ENCODE measurements around the gene TK2. TPM values are rescaled to one million over a fixed set of nuclear protein-coding genes. Genes with fewer than 3 reads are reported as not detected.

TK2 gene
- total and polyA plus RNA-seq, 2 experiments from 2014 or later, result 27.9 to 57.5 TPM

DNA sequence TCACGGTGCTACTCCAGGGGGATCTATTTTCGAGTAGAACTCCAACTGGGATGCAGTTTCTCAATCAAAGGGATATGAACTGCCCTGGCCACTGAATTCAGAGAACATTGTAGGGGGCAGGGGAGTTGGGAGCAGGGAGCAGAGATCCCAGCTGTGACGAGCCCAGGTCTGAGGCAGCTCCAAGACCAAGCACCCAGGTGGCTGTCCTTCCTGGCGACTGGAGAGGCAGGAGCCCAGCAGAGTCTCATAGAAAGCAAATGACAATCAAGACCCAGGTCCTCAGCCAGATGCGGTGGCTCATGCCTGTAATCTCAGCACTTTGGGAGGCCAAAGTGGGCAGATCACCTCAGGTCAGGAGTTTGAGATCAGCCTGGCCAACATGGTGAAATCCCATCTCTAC is 60.1 kb downstream of the TK2 start:
- Histone ChIP-seq H3K36me3 (ENCODE audit: low read depth) (no peaks in the 10 kb centered on the region), H3K4me3 (no peak overlapping the region), H2AFZ (no peak overlapping the region), H3K4me1 (ENCODE audit: insufficient read depth) (peaks cover 10% of the 10 kb centered on the region), H3K4me2 (ENCODE audit: unreplicated experiment) (no peak overlapping the region), H3K9me2 (ENCODE audit: insufficient read depth) (no peaks in the 10 kb centered on the region), H3K9ac (no peak overlapping the region), H3K9me3 (ENCODE audit: low read depth) (no peaks in the 10 kb centered on the region), H3K27ac (no peak overlapping the region), H3K27me3 (replicated peaks; ENCODE audit: insufficient read depth) (no peaks in the 10 kb centered on the region), H3F3A (ENCODE audit: insufficient read depth) (0 out of 2 replicates have a peak, but pooled peaks cover 6% of the 10 kb centered on the region), H4K20me1 (ENCODE audit: insufficient read depth) (no peaks in the 10 kb centered on the region), H3K79me2 (ENCODE audit: insufficient read depth) (no peaks in the 10 kb centered on the region)
- no peak for DNase-seq
- WGBS, 2 experiments (ENCODE audit: low coverage in 1 of 2, low lambda C conversion rate in 2 of 2, missing lambda C conversion rate in 2 of 2), result 74 to 80% methylated on average over 5 of the region's 5 CpGs
- in situ Hi-C loops (cut with MboI), result loop anchor here (10.0 kb wide), 1 partner anchor 85 kb away; no protein-coding TSS in a partner anchor
- no peak for TF ChIP-seq EZH2phosphoT487 (IDR thresholded peaks at IDR 0.05; ENCODE audit: insufficient read depth, low read depth)
- TF ChIP-seq EZH2 (IDR thresholded peaks at IDR 0.05; ENCODE audit: insufficient read depth, poor library complexity, severe bottlenecking), result no peak

DNA sequence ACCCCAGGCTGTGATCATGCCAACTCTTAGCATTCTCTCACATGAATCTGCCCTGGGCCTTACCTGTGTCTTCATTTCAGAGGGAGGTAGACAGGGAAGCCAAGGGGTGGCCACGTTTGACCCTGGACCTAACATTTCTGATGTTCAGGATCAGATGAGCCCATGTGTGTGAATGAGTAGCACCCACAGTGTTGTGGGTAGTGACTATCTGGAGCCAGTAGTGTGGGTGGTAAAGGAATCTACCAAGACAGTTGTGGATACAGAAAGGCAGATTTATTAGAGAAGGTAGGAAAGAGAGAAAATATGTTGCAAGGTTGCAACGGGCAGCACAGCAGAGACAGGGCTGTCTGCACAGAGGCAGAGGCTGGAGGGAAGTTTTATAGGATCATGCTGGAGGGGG is 60.5 kb downstream of the TK2 start:
- Histone ChIP-seq H3K4me2 (ENCODE audit: unreplicated experiment) (no peak overlapping the region), H3K4me3 (no peak overlapping the region), H3K27me3 (replicated peaks; ENCODE audit: insufficient read depth) (no peaks in the 10 kb centered on the region), H3K9ac (no peak overlapping the region), H3F3A (ENCODE audit: insufficient read depth) (0 out of 2 replicates have a peak, but pooled peaks cover 6% of the 10 kb centered on the region), H4K20me1 (ENCODE audit: insufficient read depth) (no peaks in the 10 kb centered on the region), H3K27ac (no peak overlapping the region), H3K36me3 (ENCODE audit: low read depth) (no peaks in the 10 kb centered on the region), H2AFZ (no peak overlapping the region), H3K9me3 (ENCODE audit: low read depth) (no peaks in the 10 kb centered on the region), H3K4me1 (ENCODE audit: insufficient read depth) (peaks cover 10% of the 10 kb centered on the region), H3K79me2 (ENCODE audit: insufficient read depth) (no peaks in the 10 kb centered on the region), H3K9me2 (ENCODE audit: insufficient read depth) (no peaks in the 10 kb centered on the region)
- WGBS, 2 experiments (ENCODE audit: low coverage in 1 of 2, low lambda C conversion rate in 2 of 2, missing lambda C conversion rate in 2 of 2), result 84 to 85% methylated on average over 2 of the region's 2 CpGs
- in situ Hi-C loops (cut with MboI), result loop anchor here (10.0 kb wide), 1 partner anchor 85 kb away; no protein-coding TSS in a partner anchor
- no peak for TF ChIP-seq EZH2 (IDR thresholded peaks at IDR 0.05; ENCODE audit: insufficient read depth, poor library complexity, severe bottlenecking)
- no peak for TF ChIP-seq EZH2phosphoT487 (IDR thresholded peaks at IDR 0.05; ENCODE audit: insufficient read depth, low read depth)
- DNase-seq, result no peak

DNA sequence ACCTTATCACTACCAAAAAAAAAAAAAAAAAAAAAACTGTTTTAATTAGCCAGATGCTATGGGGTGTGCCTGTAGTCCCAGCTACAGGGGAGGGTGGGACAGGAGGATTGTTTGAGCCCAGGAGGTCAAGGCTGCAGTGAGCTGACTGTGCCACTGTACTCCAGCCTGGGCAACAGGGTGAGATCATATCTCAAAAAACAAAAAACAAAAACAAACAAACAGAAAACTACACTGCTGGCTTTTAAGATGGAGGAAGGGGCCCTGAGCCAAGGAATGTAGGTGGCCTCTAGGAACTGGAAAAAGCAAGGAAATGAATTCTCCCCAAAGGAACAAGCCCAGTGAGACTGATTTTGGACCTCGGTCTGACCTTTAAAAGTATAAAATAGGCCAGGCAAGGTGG is 61.4 kb downstream of the TK2 start:
- peaks cover 10% of the 10 kb centered on the region for H3K4me1 ChIP-seq (ENCODE audit: insufficient read depth)
- TF ChIP-seq EZH2phosphoT487 (IDR thresholded peaks at IDR 0.05; ENCODE audit: insufficient read depth, low read depth), result no peak
- no peak for TF ChIP-seq EZH2 (IDR thresholded peaks at IDR 0.05; ENCODE audit: insufficient read depth, poor library complexity, severe bottlenecking)
- no peak overlapping the region for H3K4me3 ChIP-seq
- H3K27me3 ChIP-seq (replicated peaks; ENCODE audit: insufficient read depth), result no peaks in the 10 kb centered on the region
- H4K20me1 ChIP-seq (ENCODE audit: insufficient read depth), result no peaks in the 10 kb centered on the region
- H3K79me2 ChIP-seq (ENCODE audit: insufficient read depth), result no peaks in the 10 kb centered on the region
- no peak overlapping the region for H3K27ac ChIP-seq
- in situ Hi-C loops (cut with MboI), result loop anchor here (10.0 kb wide), 1 partner anchor 84 kb away; no protein-coding TSS in a partner anchor
- no peaks in the 10 kb centered on the region for H3K9me3 ChIP-seq (ENCODE audit: low read depth)
- WGBS, 2 experiments (ENCODE audit: low coverage in 1 of 2, low lambda C conversion rate in 2 of 2, missing lambda C conversion rate in 2 of 2), result 100% methylated on average over 1 of the region's 1 CpG
- no peak overlapping the region for H3K9ac ChIP-seq
- no peak overlapping the region for H2AFZ ChIP-seq
- DNase-seq, result no peak
- no peaks in the 10 kb centered on the region for H3K9me2 ChIP-seq (ENCODE audit: insufficient read depth)
- no peaks in the 10 kb centered on the region for H3K36me3 ChIP-seq (ENCODE audit: low read depth)
- H3K4me2 ChIP-seq (ENCODE audit: unreplicated experiment), result no peak overlapping the region
- H3F3A ChIP-seq (ENCODE audit: insufficient read depth), result 0 out of 2 replicates have a peak, but pooled peaks cover 6% of the 10 kb centered on the region

DNA sequence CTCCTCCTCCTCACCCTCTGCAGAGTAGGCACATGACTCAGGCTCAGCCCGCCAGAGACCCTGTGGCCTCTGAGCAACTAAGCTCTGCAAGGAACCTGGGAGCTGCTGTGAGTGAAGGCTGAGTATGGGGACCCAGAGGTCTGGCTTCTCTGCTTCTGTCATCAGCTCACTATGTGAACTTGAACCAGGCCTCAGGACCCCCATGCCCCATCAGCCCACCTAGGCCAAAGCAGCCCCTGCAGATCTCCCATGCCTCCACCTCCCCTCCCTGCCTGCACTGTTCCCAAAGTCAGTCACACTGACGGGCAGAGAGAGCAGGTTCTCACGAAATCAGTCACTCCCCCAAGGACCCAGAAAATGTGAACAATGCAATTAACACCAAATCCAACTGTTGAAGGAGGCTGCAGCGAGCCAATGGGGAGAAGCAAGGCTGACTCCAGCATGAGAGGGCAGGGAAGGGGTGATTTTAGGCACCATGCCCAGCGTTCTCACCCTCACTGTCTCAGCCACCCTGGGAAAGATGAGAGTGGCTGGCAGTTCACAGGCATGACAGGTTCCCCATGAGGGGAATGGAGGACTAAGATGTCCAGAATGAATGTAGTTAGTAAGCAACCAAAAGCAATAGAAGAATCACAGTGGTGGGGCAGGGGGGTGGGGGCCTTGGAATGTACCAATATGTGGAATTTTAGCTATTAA is 62.2 kb downstream of the TK2 start:
- Histone ChIP-seq H3F3A (ENCODE audit: insufficient read depth) (0 out of 2 replicates have a peak, but pooled peaks cover 6% of the 10 kb centered on the region), H2AFZ (no peak overlapping the region), H3K4me3 (no peak overlapping the region), H3K4me2 (ENCODE audit: unreplicated experiment) (no peak overlapping the region), H3K9me2 (ENCODE audit: insufficient read depth) (no peaks in the 10 kb centered on the region), H3K27ac (0 out of 2 replicates have a peak overlapping the region, but pooled peaks have one; percentile 10), H3K36me3 (ENCODE audit: low read depth) (no peaks in the 10 kb centered on the region), H3K9me3 (ENCODE audit: low read depth) (no peaks in the 10 kb centered on the region), H3K4me1 (ENCODE audit: insufficient read depth) (peaks cover 10% of the 10 kb centered on the region), H4K20me1 (ENCODE audit: insufficient read depth) (no peaks in the 10 kb centered on the region), H3K9ac (no peak overlapping the region), H3K79me2 (ENCODE audit: insufficient read depth) (no peaks in the 10 kb centered on the region), H3K27me3 (replicated peaks; ENCODE audit: insufficient read depth) (no peaks in the 10 kb centered on the region)
- peak; percentile 24 for DNase-seq
- TF ChIP-seq EZH2phosphoT487 (IDR thresholded peaks at IDR 0.05; ENCODE audit: insufficient read depth, low read depth), result no peak
- no peak for TF ChIP-seq EZH2 (IDR thresholded peaks at IDR 0.05; ENCODE audit: insufficient read depth, poor library complexity, severe bottlenecking)
- WGBS, 2 experiments (ENCODE audit: low coverage in 1 of 2, low lambda C conversion rate in 2 of 2, missing lambda C conversion rate in 2 of 2), result 82 to 88% methylated on average over 5 of the region's 5 CpGs
- in situ Hi-C loops (cut with MboI), result loop anchor here (10.0 kb wide), 1 partner anchor 83 kb away; no protein-coding TSS in a partner anchor

Measured in GM23248 (cell line).